ENCODE results near the gene PHACTR3. TPM values are rescaled to one million over a fixed set of nuclear protein-coding genes. Genes with fewer than 3 reads are reported as not detected.

PHACTR3 gene
- polyA plus RNA-seq, 3 donors: 9.7 to 10.8 (median 10.5) TPM

GRCh38 chr20:59788196-59788735 is 183.9 kb downstream of the PHACTR3 start:
- DNase-seq (ENCODE audit: extremely low read depth in 1 of 11, low read depth in 9 of 11, low spot score in 4 of 11): no peak

GRCh38 chr20:59788811-59789397 is 184.6 kb downstream of the PHACTR3 start:
- DNase-seq (ENCODE audit: extremely low read depth in 1 of 11, low read depth in 9 of 11, low spot score in 4 of 11): no peak

GRCh38 chr20:59789686-59790085 is 185.3 kb downstream of the PHACTR3 start:
- no peak for DNase-seq (ENCODE audit: extremely low read depth in 1 of 11, low read depth in 9 of 11, low spot score in 4 of 11)

- no peak for DNase-seq (ENCODE audit: extremely low read depth in 1 of 11, low read depth in 9 of 11, low spot score in 4 of 11)
Measured at GRCh38 chr20:59790346-59790745, 186.0 kb downstream of the PHACTR3 start.

GRCh38 chr20:59792300-59792699 is 188.0 kb downstream of the PHACTR3 start:
- no peak for DNase-seq (ENCODE audit: extremely low read depth in 1 of 11, low read depth in 9 of 11, low spot score in 4 of 11)

- DNase-seq (ENCODE audit: extremely low read depth in 1 of 11, low read depth in 9 of 11, low spot score in 4 of 11): no peak
Measured at GRCh38 chr20:59794555-59794954, 190.2 kb downstream of the PHACTR3 start.

GRCh38 chr20:59800309-59800708 is 196.0 kb downstream of the PHACTR3 start:
- DNase-seq (ENCODE audit: extremely low read depth in 1 of 11, low read depth in 9 of 11, low spot score in 4 of 11): no peak

GRCh38 chr20:59802018-59802417 is 197.7 kb downstream of the PHACTR3 start:
- DNase-seq (ENCODE audit: extremely low read depth in 1 of 11, low read depth in 9 of 11, low spot score in 4 of 11): no peak

- no peak for DNase-seq (ENCODE audit: extremely low read depth in 1 of 11, low read depth in 9 of 11, low spot score in 4 of 11)
Measured at GRCh38 chr20:59802471-59803221, 198.3 kb downstream of the PHACTR3 start.

GRCh38 chr20:59804347-59804746 is 200.0 kb downstream of the PHACTR3 start:
- no peak for DNase-seq (ENCODE audit: extremely low read depth in 1 of 11, low read depth in 9 of 11, low spot score in 4 of 11)

- DNase-seq (ENCODE audit: extremely low read depth in 1 of 11, low read depth in 9 of 11, low spot score in 4 of 11): no peak
Measured at GRCh38 chr20:59804871-59805665, 200.7 kb downstream of the PHACTR3 start.

- DNase-seq (ENCODE audit: extremely low read depth in 1 of 11, low read depth in 9 of 11, low spot score in 4 of 11): no peak
Measured at GRCh38 chr20:59805786-59806577, 201.6 kb downstream of the PHACTR3 start.

- DNase-seq (ENCODE audit: extremely low read depth in 1 of 11, low read depth in 9 of 11, low spot score in 4 of 11): no peak
Measured at GRCh38 chr20:59806578-59806975, 202.2 kb downstream of the PHACTR3 start.

GRCh38 chr20:59807909-59808728 is 203.8 kb downstream of the PHACTR3 start:
- DNase-seq (ENCODE audit: extremely low read depth in 1 of 11, low read depth in 9 of 11, low spot score in 4 of 11): no peak

- DNase-seq (ENCODE audit: extremely low read depth in 1 of 11, low read depth in 9 of 11, low spot score in 4 of 11): no peak
Measured at GRCh38 chr20:59808729-59809381, 204.5 kb downstream of the PHACTR3 start.

GRCh38 chr20:59809630-59810448 is 205.5 kb downstream of the PHACTR3 start:
- DNase-seq (ENCODE audit: extremely low read depth in 1 of 11, low read depth in 9 of 11, low spot score in 4 of 11): no peak

Data from renal cortex interstitium (tissue), 11 donors.